ENCODE data around the gene SUN1. TPM values are rescaled to one million over a fixed set of nuclear protein-coding genes. Genes with fewer than 3 reads are reported as not detected.
A peak's percentile ranks its signal among the peaks of the same experiment; 100 is the strongest.
"Not testable (repeated sequence)": the region's sequence is repeated elsewhere in the genome, so short reads cannot be mapped to it uniquely, and the experiment has no call there.

Gene SUN1
- total RNA-seq, 1 donor from 2014 or later = 234 TPM

- peak; percentile 59 for DNase-seq (ENCODE audit: low read depth)
Observed at GRCh38 chr7:855686-856369, 23.6 kb downstream of the SUN1 start.

GRCh38 chr7:856444-857095, 24.3 kb downstream of the SUN1 start:
- DNase-seq (ENCODE audit: low read depth) = no peak

GRCh38 chr7:857661-858060, 25.4 kb downstream of the SUN1 start:
- no peak for DNase-seq (ENCODE audit: low read depth)

- no peak for DNase-seq (ENCODE audit: low read depth)
Observed at GRCh38 chr7:859359-860030, 27.2 kb downstream of the SUN1 start.

- DNase-seq (ENCODE audit: low read depth) = no peak
Observed at GRCh38 chr7:860149-860548, 27.9 kb downstream of the SUN1 start.

GRCh38 chr7:861222-861621, 28.9 kb downstream of the SUN1 start:
- no peak for DNase-seq (ENCODE audit: low read depth)

GRCh38 chr7:862157-862556, 29.9 kb downstream of the SUN1 start:
- DNase-seq (ENCODE audit: low read depth) = no peak

GRCh38 chr7:863106-863505, 30.8 kb downstream of the SUN1 start:
- DNase-seq (ENCODE audit: low read depth) = no peak

- DNase-seq (ENCODE audit: low read depth) = no peak
Observed at GRCh38 chr7:865921-866320, 33.6 kb downstream of the SUN1 start.

GRCh38 chr7:867001-867405, 34.7 kb downstream of the SUN1 start:
- peak; percentile 62 for DNase-seq (ENCODE audit: low read depth)

- DNase-seq (ENCODE audit: low read depth) = peak; percentile 83
Observed at GRCh38 chr7:867406-868188, 35.3 kb downstream of the SUN1 start.

- DNase-seq (ENCODE audit: low read depth) = no peak
Observed at GRCh38 chr7:868189-868486, 35.9 kb downstream of the SUN1 start.

GRCh38 chr7:869348-869747, 37.1 kb downstream of the SUN1 start:
- no peak for DNase-seq (ENCODE audit: low read depth)

- no peak for DNase-seq (ENCODE audit: low read depth)
Observed at GRCh38 chr7:871900-872537, 39.7 kb downstream of the SUN1 start.

- not testable (repeated sequence) for DNase-seq (ENCODE audit: low read depth)
Observed at GRCh38 chr7:872685-873084, 40.4 kb downstream of the SUN1 start.

GRCh38 chr7:873367-874002, 41.2 kb downstream of the SUN1 start:
- DNase-seq (ENCODE audit: low read depth) = peak; percentile 83

- DNase-seq (ENCODE audit: low read depth) = no peak
Observed at GRCh38 chr7:874031-874749, 41.9 kb downstream of the SUN1 start.

GRCh38 chr7:875051-875450, 42.8 kb downstream of the SUN1 start:
- DNase-seq (ENCODE audit: low read depth) = no peak

GRCh38 chr7:875476-876076, 43.3 kb downstream of the SUN1 start:
- DNase-seq (ENCODE audit: low read depth) = no peak

All from renal cortical epithelial cell (primary cell).